GM12801 (cell line): ENCODE results near the gene RFPL3.

ENCODE experiments used
- TF ChIP-seq, protein P1 (sequence below): IDR thresholded peaks from one replicate; pipeline ENCODE4 v1.5.1; 2011; ENCODE audit warnings: control low read depth; ENCODE audit not compliant: insufficient read length; ENCODE audit errors: extremely low read depth

The RFPL3 gene

DNA sequence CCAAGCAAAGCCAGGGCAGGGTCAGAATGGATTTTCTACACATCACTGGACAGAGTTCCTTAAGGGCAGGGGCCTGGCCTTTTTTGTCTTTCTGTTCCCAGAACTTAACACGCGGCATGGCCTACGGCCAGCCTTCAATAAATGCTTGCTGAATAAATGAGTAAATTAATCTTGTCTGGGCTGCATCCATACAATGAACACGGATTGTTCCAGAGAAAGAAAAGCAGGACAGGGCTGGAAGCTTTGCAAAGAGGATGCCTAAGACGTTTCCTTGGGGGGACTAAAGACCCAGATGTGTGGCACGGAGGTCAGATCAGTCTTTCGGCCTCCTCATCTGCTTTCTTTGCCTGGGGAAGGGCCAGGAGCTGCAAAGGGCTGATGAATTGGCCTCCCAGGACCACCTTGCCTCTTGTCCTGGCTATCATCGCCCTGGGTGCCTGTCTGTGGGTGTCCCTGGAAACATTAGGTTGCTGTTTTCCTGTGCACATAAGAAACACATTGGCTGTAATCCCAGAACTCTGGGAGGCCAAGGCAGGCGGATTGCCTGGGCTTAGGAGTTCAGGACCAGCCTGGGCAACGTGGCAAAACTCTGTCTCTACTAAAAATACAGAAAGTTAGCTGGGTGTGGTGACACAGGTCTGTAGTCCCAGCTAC, 20.8 kb upstream of the RFPL3 start:
- TF ChIP-seq, protein P1, sequence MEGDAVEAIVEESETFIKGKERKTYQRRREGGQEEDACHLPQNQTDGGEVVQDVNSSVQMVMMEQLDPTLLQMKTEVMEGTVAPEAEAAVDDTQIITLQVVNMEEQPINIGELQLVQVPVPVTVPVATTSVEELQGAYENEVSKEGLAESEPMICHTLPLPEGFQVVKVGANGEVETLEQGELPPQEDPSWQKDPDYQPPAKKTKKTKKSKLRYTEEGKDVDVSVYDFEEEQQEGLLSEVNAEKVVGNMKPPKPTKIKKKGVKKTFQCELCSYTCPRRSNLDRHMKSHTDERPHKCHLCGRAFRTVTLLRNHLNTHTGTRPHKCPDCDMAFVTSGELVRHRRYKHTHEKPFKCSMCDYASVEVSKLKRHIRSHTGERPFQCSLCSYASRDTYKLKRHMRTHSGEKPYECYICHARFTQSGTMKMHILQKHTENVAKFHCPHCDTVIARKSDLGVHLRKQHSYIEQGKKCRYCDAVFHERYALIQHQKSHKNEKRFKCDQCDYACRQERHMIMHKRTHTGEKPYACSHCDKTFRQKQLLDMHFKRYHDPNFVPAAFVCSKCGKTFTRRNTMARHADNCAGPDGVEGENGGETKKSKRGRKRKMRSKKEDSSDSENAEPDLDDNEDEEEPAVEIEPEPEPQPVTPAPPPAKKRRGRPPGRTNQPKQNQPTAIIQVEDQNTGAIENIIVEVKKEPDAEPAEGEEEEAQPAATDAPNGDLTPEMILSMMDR = no peak

- TF ChIP-seq, protein P1 = no peak
These were observed 18.9 kb upstream of the RFPL3 start for GRCh38 chr22:32338757-32339156.

GRCh38 chr22:32339190-32340012, 18.3 kb upstream of the RFPL3 start:
- TF ChIP-seq, protein P1 = no peak

GRCh38 chr22:32340411-32340810, 17.3 kb upstream of the RFPL3 start:
- TF ChIP-seq, protein P1 = no peak

DNA sequence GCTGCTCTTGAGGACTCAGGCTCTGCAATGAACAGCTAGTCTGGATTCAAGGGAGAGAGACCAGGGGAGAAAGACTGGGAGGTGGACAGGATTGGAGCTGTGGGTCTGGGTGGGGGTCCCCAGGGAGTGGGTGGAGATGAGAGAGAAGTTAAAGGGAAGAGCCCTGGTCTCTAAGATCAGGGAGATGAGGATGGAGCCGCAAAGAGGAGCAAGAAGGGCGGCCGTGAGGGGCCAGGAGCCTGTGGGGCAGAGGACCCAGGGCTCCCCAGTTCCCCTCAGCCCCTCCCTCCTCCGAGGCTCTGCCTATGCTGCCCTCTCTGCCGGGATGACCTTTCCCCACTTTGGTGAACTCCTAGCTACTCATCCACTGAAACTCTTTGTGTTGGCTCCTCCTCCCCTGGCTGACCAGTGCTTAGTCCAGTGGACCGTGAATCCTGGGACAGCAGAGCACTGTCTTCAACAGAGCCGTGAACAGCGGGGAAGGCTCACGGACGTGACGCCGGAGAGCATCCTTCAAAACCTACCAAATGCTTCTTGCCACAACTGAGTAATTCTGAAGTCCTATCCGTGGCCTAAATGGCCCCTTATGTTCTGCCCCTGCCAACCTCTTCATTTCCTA, 16.4 kb upstream of the RFPL3 start:
- TF ChIP-seq, protein P1 = no peak

DNA sequence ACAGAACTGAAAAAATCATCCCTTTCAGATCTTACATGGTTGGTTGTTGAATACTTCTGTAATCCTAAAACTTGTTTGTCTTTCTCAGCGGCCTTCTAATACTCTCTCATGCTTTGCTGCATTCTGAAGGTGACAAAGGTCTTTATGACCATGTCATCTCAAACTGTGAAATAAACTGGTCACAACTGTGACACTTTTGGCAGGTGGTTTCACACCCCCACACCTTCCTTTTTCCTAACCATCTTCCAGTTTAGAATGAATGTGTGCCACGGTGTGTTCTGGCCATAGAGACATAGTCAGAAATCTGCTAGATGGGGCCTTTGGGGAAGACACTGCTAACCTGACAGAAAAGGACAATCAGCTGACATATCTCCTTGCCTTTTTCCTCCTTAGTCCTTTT, 14.7 kb upstream of the RFPL3 start:
- TF ChIP-seq, protein P1 = no peak

DNA sequence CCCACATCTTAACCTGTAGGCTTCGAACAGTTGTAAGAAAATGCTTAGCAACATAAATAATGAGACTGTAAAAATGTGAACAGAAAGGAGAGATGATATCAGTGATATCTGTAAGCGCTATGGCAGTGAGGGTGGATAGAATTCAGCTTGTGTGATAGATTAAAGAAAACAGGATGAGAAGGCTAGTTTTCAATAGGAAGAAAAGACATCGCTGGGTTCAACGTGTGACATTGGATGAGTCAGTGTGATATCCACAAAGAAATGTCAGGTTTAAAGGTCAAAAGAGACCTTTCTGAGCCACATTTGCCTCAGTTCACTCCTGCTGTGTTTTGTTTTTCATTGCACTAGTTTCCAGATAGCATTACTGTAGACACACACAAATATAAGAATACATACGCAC, 13.7 kb upstream of the RFPL3 start:
- TF ChIP-seq, protein P1 = no peak
